ENCODE data around the gene PDCL2.

PDCL2 gene, protein sequence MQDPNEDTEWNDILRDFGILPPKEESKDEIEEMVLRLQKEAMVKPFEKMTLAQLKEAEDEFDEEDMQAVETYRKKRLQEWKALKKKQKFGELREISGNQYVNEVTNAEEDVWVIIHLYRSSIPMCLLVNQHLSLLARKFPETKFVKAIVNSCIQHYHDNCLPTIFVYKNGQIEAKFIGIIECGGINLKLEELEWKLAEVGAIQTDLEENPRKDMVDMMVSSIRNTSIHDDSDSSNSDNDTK

DNA sequence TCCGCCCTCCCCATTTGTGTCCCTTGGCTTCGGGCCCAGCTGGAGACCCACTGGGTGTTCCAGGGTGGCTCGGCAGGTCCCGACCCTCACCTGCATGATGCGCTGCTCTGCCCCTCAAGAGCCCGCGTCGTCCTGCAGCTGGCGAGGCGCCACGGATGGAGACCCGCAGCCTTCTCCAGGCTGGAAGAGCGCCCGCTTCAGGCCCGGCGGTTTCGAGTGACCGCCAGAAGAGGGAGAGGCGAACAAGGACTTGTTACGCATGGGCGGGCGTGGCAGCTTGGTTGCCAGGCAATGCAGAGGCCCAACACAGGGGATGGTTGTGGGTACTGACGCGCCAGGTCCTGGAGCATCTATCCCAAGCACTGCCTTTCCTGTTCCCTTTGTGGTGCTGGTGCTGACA, at the start of gene PDCL2:
PDCL2 (minus strand) TSS at position 232 of the 400 bp plus-strand sequence; CDS start at position 96, 136 bp downstream.
- H3K4me3 ChIP-seq (ENCODE audit: control insufficient read depth, low read depth, low read length), result no peak within 1 kb of the TSS
- TF ChIP-seq, protein P1, sequence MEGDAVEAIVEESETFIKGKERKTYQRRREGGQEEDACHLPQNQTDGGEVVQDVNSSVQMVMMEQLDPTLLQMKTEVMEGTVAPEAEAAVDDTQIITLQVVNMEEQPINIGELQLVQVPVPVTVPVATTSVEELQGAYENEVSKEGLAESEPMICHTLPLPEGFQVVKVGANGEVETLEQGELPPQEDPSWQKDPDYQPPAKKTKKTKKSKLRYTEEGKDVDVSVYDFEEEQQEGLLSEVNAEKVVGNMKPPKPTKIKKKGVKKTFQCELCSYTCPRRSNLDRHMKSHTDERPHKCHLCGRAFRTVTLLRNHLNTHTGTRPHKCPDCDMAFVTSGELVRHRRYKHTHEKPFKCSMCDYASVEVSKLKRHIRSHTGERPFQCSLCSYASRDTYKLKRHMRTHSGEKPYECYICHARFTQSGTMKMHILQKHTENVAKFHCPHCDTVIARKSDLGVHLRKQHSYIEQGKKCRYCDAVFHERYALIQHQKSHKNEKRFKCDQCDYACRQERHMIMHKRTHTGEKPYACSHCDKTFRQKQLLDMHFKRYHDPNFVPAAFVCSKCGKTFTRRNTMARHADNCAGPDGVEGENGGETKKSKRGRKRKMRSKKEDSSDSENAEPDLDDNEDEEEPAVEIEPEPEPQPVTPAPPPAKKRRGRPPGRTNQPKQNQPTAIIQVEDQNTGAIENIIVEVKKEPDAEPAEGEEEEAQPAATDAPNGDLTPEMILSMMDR (conservative IDR thresholded peaks at IDR 0.05; ENCODE audit: control insufficient read depth, insufficient read depth, low read depth, low read length), result no peak
- no peak for DNase-seq (ENCODE audit: low read depth)

DNA sequence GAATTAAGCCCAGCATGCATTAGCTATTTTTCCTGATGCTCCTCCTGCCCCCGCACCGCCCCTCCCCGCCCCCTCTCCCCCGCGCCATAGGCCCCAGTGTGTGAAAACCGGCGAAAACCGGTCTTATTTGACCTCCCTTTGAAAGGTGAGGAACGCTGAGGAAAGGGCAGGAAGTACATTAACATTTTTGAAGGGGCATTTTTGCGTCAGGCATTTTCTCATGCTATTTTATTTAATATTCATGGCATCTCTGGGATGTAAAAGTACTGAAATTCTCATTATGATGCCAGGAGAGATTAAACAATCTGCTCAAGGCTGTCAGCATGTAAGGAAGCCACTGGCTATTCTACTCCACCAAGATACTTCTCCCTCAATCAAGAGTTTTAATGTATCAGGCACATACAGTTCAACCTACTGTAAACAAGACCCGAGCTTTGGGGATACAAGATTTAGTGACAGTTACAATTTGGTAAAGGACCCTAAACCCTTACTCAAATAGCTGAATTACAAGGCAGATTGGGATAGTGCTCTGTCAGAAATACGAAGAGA, 45.3 kb upstream of the PDCL2 start:
- TF ChIP-seq, protein P1 (conservative IDR thresholded peaks at IDR 0.05; ENCODE audit: control insufficient read depth, insufficient read depth, low read depth, low read length), result no peak
- H3K4me3 ChIP-seq (ENCODE audit: control insufficient read depth, low read depth, low read length), result no peak overlapping the region
- no peak for DNase-seq (ENCODE audit: low read depth)

- no peak for DNase-seq (ENCODE audit: low read depth)
- TF ChIP-seq, protein P1 (conservative IDR thresholded peaks at IDR 0.05; ENCODE audit: control insufficient read depth, insufficient read depth, low read depth, low read length), result no peak
- peak overlapping the region; percentile 4 for H3K4me3 ChIP-seq (ENCODE audit: control insufficient read depth, low read depth, low read length)
Observed at GRCh38 chr4:55636656-55636999, 44.6 kb upstream of the PDCL2 start.

DNA sequence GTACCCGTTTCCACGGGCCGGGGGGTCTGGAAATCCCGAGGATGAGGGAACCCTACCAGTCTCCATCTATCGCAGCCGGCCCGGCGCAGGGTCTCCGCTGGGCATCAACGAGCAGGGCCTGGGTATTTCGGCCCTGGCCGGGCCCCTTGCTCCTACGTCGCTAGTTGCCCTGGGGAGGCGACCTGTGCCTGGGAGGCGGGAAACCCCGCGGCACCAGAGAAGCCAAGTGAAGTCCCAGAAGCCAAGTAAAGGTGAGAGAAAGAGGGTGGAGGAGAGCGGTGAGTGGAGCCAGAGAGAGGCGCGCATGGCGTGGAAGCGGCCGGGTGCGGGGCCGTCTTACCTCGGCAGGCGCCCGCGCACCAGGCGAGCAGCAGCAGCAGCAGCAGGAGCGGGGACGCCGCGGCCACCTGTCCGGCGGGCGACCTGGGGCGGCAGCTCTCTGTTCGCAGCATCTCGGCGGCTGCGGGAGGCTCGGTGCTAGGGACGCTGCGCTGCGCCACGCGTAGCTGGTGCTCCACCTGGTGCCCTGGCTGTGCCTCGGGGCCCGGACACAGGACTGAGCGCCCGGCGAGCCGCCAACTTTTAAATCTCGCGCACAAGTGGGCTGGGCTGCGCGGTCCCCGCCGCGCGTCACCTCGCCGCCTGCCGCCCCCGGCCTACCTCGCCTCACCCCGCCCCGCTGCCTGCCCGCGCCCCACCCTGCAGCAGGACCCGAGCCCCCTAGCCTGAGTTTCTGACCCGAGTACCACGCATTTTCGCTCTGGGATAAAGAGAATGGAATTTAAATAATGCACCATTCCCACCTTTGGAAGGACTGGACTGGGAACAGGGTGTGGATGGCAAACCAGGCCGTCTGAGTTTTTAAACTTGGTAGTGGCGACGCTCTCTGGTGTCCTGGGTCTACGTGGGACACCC, 44.0 kb upstream of the PDCL2 start, which contains the start of gene NMU:
NMU (minus strand) TSS at position 558 of the 915 bp plus-strand sequence; CDS start at position 452, 106 bp downstream.
- peak within 1 kb of the TSS; percentile 4 for H3K4me3 ChIP-seq (ENCODE audit: control insufficient read depth, low read depth, low read length)
- TF ChIP-seq, protein P1 (conservative IDR thresholded peaks at IDR 0.05; ENCODE audit: control insufficient read depth, insufficient read depth, low read depth, low read length), result no peak
- DNase-seq (ENCODE audit: low read depth), result peak; percentile 14

DNA sequence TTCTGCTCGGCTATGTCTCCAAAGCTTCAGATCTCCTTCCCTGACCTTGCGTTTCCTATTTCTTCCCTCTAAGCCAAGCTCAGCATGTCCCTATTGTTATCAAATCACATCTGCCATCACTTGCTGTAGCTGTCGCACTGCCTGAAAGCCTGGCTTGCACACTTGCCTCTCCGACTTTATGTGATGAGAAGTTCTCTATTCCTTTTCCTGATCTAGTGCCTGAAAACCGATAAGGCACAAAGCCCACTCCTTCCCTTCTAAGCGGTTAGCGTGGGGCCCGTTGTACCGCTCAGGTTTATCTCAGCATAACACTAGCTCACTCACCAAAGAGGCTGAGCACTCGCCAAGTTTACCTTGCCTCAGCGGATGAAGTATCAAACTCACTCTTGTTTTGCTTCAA, 43.2 kb upstream of the PDCL2 start:
- DNase-seq (ENCODE audit: low read depth), result no peak
- H3K4me3 ChIP-seq (ENCODE audit: control insufficient read depth, low read depth, low read length), result no peak overlapping the region
- TF ChIP-seq, protein P1 (conservative IDR thresholded peaks at IDR 0.05; ENCODE audit: control insufficient read depth, insufficient read depth, low read depth, low read length), result no peak

- DNase-seq (ENCODE audit: low read depth), result no peak
- no peak overlapping the region for H3K4me3 ChIP-seq (ENCODE audit: control insufficient read depth, low read depth, low read length)
Observed at GRCh38 chr4:55634417-55635128, 42.5 kb upstream of the PDCL2 start.

More at GRCh38 chr4:55634417-55635128, 42.5 kb upstream of the PDCL2 start:
- TF ChIP-seq, protein P1 (conservative IDR thresholded peaks at IDR 0.05; ENCODE audit: control insufficient read depth, insufficient read depth, low read depth, low read length), result no peak
